Endodermal cell (in vitro differentiated cells): Measurements from ENCODE around the gene ATF7. TPM values are rescaled to one million over a fixed set of nuclear protein-coding genes. Genes with fewer than 3 reads are reported as not detected.

ENCODE experiments used
- DNase-seq: peaks from one replicate; pipeline ENCODE4 v3.0.0-alpha.2; 2017
- H3K27ac ChIP-seq: 2 replicates; pipeline ENCODE4 v1.5.1; 2013; ENCODE audit warnings: mild to moderate bottlenecking, low read depth, low read length, moderate library complexity
- H3K27me3 ChIP-seq: 2 replicates; pipeline ENCODE4 v1.6.1; 2013; ENCODE audit warnings: mild to moderate bottlenecking, low read length, moderate library complexity; ENCODE audit not compliant: insufficient read depth, control insufficient read depth, poor library complexity, severe bottlenecking
- H3K36me3 ChIP-seq: 2 replicates; pipeline ENCODE4 v1.7.0; 2013; ENCODE audit warnings: mild to moderate bottlenecking, low read length, moderate library complexity; ENCODE audit not compliant: control insufficient read depth, insufficient read depth
- H3K4me1 ChIP-seq: one replicate; pipeline ENCODE4 v1.7.0; 2013; ENCODE audit warnings: low read length; ENCODE audit not compliant: control insufficient read depth, insufficient read depth
- H3K4me3 ChIP-seq: 2 replicates; pipeline ENCODE4 v1.5.1; 2013; ENCODE audit warnings: mild to moderate bottlenecking, low read length, moderate library complexity
- H3K9ac ChIP-seq: 2 replicates; pipeline ENCODE4 v1.6.1; 2013; ENCODE audit warnings: mild to moderate bottlenecking, low read length, moderate library complexity; ENCODE audit not compliant: poor library complexity, severe bottlenecking; ENCODE audit errors: extremely low read depth
- H3K9me3 ChIP-seq: 2 replicates; pipeline ENCODE4 v1.6.1; 2013; ENCODE audit warnings: mild to moderate bottlenecking, low read length, moderate library complexity; ENCODE audit not compliant: control insufficient read depth
- H3K27ac Mint-ChIP-seq: 2 replicates; pipeline ENCODE4 v1.8.0; 2020; ENCODE audit warnings: mixed read lengths
- H3K27me3 Mint-ChIP-seq: 2 replicates; pipeline ENCODE4 v1.8.0; 2021; ENCODE audit warnings: mild to moderate bottlenecking, mixed read lengths; ENCODE audit not compliant: insufficient read depth
- H3K36me3 Mint-ChIP-seq: 2 replicates; pipeline ENCODE4 v1.8.0; 2020; ENCODE audit warnings: low read depth, mixed read lengths
- H3K4me1 Mint-ChIP-seq: 2 replicates; pipeline ENCODE4 v1.8.0; 2020; ENCODE audit warnings: mixed read lengths
- H3K4me3 Mint-ChIP-seq: 2 replicates; pipeline ENCODE4 v1.8.0; 2020; ENCODE audit warnings: mild to moderate bottlenecking, moderate library complexity, mixed read lengths
- H3K9me3 Mint-ChIP-seq: 2 replicates; pipeline ENCODE4 v1.8.0; 2020; ENCODE audit warnings: mild to moderate bottlenecking, mixed read lengths
- WGBS, 2 experiments: methylation state at CpG; one replicate each; pipeline versions ENCODE4 v1.1.5 to v1.1.7; 2013; ENCODE audit warnings: missing lambda C conversion rate in 2 of 2, mixed read lengths in 1 of 2; ENCODE audit not compliant: insufficient coverage in 1 of 2, insufficient read length in 1 of 2; 5-methylcytosine and 5-hydroxymethylcytosine counted together
- total RNA-seq, 2 donors: library from RNA; stranded (reverse); fragmentation: NEBNext Ultra II Directional in 1 of 2; extraction: Animal tissue kit (Norgen Biotek cat#: 25700) in 1 of 2; gene quantifications; 2 replicates in 1 of 2; 3 replicates in 1 of 2; pipeline ENCODE4 v1.2.1, GENCODE V29; 2021
- TF ChIP-seq, protein P1 (sequence below): fragments of 200-600 bp; sonication (generic); conservative IDR thresholded peaks from 2 replicates; pipeline ENCODE4 v1.5.0; 2021; ENCODE audit warnings: antibody characterized with exemption, mild to moderate bottlenecking

ATF7 gene
- total RNA-seq, 2 donors from 2014 or later = 29.0 to 36.6 TPM

DNA sequence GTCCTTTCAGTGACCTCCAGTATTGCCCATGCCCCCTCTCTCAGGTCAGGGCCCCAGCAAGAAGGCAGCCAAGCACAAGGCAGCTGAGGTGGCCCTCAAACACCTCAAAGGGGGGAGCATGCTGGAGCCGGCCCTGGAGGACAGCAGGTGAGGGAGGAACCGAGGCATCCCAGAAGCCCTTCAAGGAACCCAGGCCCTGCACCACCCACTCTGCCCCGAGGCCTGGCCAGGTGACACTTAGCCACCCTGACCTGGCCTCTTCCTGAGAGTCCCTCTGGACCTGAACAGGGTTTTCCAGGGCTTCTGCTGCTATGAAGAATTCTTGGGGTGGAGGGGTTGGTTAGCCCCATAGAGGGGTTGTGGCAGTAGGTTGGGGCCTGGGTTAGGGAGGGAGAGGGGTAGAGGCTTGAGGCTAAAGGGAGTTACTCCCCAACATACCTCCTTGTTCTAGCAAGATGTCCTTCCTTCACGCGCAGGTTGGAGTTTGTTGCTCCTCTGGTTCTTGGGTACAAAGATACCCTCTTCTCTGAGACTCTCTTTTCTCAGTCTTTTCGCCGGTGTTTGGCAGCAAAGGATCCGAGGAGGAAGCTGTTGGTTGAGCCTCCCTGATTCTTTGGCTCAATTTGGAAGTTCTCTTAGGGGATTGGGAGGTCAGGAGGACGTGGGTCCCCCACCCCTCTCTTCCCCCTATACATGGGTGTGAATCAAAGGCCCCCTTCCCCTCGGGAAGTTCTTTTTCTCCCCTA is 123.0 kb downstream of the ATF7 start:
- H3K9me3 ChIP-seq = no peaks in the 10 kb centered on the region
- Mint-ChIP-seq H3K27ac (no peak overlapping the region), H3K4me3 (no peak overlapping the region), H3K27me3 (no peaks in the 10 kb centered on the region), H3K9me3 (no peaks in the 10 kb centered on the region), H3K36me3 (peaks cover 29% of the 10 kb centered on the region), H3K4me1 (peaks cover 19% of the 10 kb centered on the region)
- 87 to 100% methylated on average over 2 to 10 of the region's 10 CpGs for WGBS, 2 experiments
- H3K27me3 ChIP-seq = no peaks in the 10 kb centered on the region
- peaks cover 36% of the 10 kb centered on the region for H3K36me3 ChIP-seq
- H3K4me1 ChIP-seq = peaks cover 7% of the 10 kb centered on the region
- no peak overlapping the region for H3K9ac ChIP-seq
- no peak for DNase-seq
- no peak overlapping the region for H3K4me3 ChIP-seq
- H3K27ac ChIP-seq = no peak overlapping the region
- TF ChIP-seq, protein P1, sequence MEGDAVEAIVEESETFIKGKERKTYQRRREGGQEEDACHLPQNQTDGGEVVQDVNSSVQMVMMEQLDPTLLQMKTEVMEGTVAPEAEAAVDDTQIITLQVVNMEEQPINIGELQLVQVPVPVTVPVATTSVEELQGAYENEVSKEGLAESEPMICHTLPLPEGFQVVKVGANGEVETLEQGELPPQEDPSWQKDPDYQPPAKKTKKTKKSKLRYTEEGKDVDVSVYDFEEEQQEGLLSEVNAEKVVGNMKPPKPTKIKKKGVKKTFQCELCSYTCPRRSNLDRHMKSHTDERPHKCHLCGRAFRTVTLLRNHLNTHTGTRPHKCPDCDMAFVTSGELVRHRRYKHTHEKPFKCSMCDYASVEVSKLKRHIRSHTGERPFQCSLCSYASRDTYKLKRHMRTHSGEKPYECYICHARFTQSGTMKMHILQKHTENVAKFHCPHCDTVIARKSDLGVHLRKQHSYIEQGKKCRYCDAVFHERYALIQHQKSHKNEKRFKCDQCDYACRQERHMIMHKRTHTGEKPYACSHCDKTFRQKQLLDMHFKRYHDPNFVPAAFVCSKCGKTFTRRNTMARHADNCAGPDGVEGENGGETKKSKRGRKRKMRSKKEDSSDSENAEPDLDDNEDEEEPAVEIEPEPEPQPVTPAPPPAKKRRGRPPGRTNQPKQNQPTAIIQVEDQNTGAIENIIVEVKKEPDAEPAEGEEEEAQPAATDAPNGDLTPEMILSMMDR = no peak

DNA sequence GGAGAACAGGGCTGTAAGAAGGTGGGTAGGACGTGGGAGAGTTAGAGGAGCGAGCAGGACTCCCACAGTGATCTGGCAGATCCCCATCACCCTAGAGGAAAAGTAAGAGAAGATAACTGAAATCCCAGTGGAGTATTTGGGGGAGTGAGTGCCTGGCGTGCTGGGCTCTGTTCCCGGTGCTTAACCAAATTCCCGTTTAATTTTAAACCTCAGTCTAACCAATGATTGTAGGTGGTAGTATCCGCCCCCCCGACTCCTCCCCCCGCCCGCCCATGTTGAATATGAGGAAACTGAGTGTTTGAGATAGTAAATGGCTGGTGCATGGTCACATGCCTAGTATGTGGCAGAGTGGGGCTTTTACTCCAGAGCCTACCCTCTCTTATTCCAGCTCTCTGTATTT is 123.9 kb downstream of the ATF7 start:
- H3K9me3 ChIP-seq = no peaks in the 10 kb centered on the region
- peaks cover 36% of the 10 kb centered on the region for H3K36me3 ChIP-seq
- peak overlapping the region; percentile 79 for H3K4me3 Mint-ChIP-seq
- WGBS, 2 experiments = 92 to 95% methylated on average over 8 to 9 of the region's 9 CpGs
- peak overlapping the region; percentile 99 for H3K27ac Mint-ChIP-seq
- peak overlapping the region; percentile 85 for H3K4me3 ChIP-seq
- TF ChIP-seq, protein P1 = no peak
- peaks cover 29% of the 10 kb centered on the region for H3K36me3 Mint-ChIP-seq
- peaks cover 7% of the 10 kb centered on the region for H3K4me1 ChIP-seq
- H3K9me3 Mint-ChIP-seq = no peaks in the 10 kb centered on the region
- H3K27me3 Mint-ChIP-seq = peaks cover 2% of the 10 kb centered on the region
- DNase-seq = no peak
- H3K27ac ChIP-seq = no peak overlapping the region
- H3K4me1 Mint-ChIP-seq = peaks cover 19% of the 10 kb centered on the region
- H3K27me3 ChIP-seq = no peaks in the 10 kb centered on the region
- peak overlapping the region; percentile 88 for H3K9ac ChIP-seq

DNA sequence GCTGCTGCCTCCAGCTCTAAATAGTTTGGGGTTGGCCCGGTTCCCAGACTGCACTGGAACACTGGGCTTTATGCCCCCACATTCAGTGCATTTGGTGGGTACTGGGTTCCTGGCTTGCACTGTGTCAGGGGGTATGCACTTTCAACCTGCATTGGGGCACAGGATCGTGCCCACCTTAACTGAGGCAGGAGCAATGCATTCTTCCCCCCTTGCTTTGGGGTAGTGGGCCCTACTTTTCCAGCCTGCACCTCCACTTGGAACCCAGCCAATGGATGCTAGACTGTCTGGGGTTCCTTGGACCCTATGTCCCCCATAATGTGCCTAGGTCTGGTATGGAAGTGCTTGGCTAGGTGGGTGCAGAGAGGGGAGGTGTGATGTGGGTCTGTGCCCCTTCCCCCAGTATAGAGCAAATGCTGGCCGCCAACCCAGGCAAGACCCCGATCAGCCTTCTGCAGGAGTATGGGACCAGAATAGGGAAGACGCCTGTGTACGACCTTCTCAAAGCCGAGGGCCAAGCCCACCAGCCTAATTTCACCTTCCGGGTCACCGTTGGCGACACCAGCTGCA is 124.5 kb downstream of the ATF7 start:
- TF ChIP-seq, protein P1 = no peak
- peak; percentile 49 for DNase-seq
- Mint-ChIP-seq H3K27me3 (peaks cover 2% of the 10 kb centered on the region), H3K4me3 (peak overlapping the region; percentile 79), H3K9me3 (no peaks in the 10 kb centered on the region), H3K4me1 (peaks cover 19% of the 10 kb centered on the region), H3K36me3 (peaks cover 24% of the 10 kb centered on the region), H3K27ac (peak overlapping the region; percentile 99)
- Histone ChIP-seq H3K9me3 (no peaks in the 10 kb centered on the region), H3K4me3 (peak overlapping the region; percentile 85), H3K9ac (peak overlapping the region; percentile 88), H3K4me1 (peaks cover 7% of the 10 kb centered on the region), H3K36me3 (peaks cover 32% of the 10 kb centered on the region), H3K27ac (peak overlapping the region; percentile 99), H3K27me3 (no peaks in the 10 kb centered on the region)
- 81 to 82% methylated on average over 9 to 10 of the region's 10 CpGs for WGBS, 2 experiments
